Measurements from ENCODE around the gene CDH24.

CDH24 gene

DNA sequence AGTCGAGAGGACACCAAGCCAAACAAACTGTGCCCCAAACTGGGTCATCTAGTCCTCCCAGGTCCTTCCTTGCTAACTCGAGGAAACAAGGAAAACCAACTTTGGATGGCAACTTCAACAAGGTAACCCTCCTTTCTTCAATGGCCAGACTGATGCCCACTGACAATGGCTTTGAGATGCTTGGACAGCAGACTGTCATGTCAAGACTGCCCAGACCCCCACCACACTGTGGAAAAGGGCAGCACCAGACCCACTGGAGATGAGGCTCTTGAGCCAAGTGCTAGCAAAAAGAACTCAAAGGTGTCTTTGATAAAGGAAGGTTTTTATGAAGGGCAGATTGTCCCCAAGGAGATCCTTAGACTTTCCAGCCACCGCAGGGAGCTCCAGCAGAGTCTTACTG lies 9.0 kb upstream of the CDH24 start:
- no peak for DNase-seq (ENCODE audit: low spot score)

GRCh38 chr14:23063601-23064000 lies 6.3 kb upstream of the CDH24 start:
- no peak for DNase-seq (ENCODE audit: low spot score)

GRCh38 chr14:23062002-23062401 lies 4.7 kb upstream of the CDH24 start:
- no peak for DNase-seq (ENCODE audit: low spot score)

- no peak for DNase-seq (ENCODE audit: low spot score)
Observed at GRCh38 chr14:23060536-23061260, 3.4 kb upstream of the CDH24 start.

DNA sequence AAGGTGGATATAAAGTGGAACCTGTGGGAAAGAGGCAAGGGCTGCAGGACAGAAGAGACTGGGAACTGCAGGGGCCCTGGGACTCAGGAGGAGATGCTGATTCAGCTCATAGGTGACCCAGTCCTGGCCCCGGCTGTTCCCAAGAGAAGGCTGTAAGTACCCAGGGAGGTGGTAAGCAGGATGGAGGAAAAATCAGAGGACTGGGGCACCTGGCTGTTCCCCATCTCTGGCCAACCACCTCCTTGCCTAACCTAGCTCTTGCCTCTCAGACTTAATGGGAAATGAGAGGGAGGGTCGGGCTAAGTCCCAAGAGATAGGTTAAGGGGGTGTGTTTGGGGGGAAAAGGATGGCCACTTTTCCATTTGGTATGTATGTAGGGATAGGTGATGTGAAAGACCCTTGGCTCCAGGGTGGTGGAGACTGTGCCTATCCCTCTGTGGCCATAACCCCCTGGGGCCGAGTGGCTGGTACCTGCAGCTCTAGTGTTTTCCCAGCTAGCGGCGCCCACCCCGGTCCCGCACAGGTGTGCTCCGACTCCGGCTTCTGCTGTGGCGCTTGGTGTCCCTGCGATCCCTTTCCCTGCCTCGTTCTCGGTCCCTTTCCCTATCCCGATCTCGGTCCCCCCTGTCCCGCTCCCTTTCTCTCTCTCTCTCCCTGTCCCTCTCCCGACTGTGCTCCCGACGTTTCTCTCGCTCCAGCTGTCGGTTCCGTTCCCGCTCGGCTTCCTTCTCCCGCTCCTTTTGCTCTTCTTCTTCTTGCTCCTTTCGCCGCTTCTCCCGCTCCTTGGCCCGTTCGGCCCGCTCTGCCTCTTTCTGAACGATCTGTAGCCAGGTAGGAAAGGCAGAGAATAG lies 1.6 kb upstream of the CDH24 start:
- DNase-seq (ENCODE audit: low spot score): no peak

DNA sequence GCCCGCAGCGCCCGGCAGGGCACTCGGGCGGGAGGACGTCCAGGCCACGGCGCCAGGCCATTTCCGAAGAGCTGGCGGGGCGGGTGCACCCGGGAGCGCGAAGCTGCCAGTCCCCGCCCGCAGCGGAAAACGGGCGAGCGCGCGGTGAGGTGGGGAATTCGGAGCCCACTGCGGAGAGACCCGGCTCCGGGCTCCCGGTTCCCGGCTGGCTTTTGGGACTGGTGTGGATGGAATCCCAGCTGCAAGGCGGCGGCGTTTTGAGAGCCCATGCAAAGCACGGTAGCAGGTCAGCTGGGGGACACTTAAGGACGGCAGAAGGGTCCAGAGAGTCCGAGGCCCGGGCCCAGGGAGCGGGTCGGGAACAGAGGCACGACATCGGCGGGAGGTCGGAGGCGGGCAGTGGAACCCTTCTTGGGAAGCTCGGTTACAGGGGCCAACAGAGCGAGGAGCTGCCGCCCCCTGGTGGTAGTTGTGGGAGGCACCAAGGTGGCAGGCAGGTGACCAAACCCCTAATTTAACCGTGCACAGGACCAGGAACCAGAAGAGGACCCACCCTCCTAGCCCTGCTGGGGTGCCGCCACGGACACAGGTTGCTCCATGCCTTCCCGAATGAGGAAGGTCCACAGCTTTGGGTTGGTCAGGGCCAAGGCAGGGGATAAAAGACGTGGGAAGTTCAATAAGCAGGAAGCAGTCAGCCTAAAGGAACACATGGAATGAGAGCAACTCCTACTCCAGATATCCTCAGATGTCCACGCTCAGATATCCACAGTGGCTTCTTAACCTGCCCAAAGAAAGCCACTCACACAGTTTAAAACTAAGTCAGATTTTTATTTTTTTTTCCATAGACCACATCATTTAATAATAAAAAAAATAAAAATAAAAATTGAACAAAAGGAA lies 685 bp upstream of the CDH24 start:
- peak; percentile 86 for DNase-seq (ENCODE audit: low spot score)

- peak; percentile 68 for DNase-seq (ENCODE audit: low spot score)
Observed at GRCh38 chr14:23056145-23056955, 970 bp downstream of the CDH24 start.

DNA sequence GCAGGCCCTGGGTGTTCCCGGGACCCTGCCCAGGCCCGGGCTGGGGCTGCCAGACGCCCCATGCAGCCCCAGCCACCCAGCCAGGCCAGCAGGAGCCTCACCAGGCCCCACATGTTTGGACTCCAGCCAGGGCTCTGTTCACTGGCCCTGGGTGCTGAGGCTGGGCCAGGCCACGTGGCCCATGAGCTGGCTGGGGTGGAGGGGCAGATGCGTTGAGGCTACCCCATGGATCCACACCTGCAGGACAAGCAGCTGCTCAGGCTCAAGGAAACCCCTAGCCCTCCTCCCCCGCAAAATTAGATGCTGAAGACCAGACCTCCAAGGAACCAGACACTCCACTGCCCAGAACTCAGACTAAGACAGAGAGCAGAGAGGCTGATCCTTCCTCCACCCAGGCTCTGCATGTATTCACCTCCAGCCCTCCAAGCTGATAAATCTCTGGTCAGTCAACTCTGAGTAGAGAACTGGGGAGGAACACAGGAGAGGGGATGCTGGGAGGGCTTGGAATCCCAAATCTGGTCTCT lies 1.6 kb downstream of the CDH24 start:
- no peak for DNase-seq (ENCODE audit: low spot score)

- DNase-seq (ENCODE audit: low spot score): no peak
Observed at GRCh38 chr14:23055147-23055550, 2.2 kb downstream of the CDH24 start.

DNA sequence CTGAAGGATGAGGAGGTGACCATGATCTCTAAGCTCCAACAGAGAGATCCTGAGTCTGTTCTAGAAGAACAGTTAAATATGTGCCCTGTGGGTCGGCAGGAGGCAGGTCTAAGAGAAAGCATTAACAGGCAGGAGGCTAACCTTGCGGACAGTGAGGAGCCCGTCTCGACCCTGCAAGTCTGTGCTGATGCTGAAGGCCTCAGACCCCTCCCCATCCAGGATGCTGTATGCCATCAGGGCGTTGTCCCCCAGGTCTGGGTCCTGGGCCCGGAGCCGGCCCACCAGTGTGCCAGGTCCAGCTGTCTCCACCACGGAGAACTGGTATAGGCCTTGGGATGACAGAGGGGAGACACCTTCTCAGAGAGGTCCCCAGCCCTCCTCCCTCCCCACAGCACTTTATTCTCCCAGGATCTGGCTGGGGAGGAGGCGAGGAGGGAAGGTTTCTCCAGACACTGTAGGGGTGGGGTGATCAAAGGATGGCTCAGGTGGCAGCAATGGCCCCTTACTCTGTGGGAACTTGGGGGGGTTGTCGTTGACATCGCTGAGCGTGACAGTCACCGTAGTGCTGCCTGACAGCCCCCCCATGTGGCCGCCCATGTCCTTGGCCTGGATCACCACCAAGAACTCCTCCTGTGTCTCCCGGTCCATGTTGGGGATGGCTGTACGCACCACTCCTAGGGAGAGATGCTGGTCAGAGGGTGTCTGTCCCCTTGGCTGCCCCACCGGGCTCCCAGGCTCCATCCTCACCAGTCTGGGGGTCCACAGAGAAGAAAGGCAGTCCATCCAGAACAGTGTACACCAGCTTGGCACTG lies 3.1 kb downstream of the CDH24 start:
- no peak for DNase-seq (ENCODE audit: low spot score)

GRCh38 chr14:23053426-23053825 lies 3.9 kb downstream of the CDH24 start:
- no peak for DNase-seq (ENCODE audit: low spot score)

- no peak for DNase-seq (ENCODE audit: low spot score)
Observed at GRCh38 chr14:23052671-23053070, 4.6 kb downstream of the CDH24 start.

DNA sequence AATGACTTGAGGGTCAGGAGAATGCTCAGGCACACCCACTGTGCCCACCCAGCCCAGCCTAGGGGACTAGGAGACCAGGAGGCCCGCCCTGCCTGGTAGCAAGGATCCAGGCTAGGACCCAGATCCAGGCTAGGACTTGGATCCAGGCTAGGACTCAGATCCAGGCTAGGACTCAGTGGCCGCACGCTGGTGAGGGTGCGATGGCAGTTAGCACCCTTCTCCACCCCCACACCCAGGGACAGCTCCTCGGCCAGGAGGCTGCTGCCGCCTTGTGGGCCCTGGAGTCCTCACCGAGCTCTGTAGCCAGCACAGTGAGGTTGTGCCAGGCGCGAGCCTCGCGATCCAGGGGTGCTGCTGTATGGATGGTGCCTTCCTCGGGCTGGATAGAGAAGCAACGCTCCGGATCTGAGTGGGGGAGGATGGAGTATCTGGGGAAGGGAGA lies 5.1 kb downstream of the CDH24 start:
- DNase-seq (ENCODE audit: low spot score): no peak

- no peak for DNase-seq (ENCODE audit: low spot score)
Observed at GRCh38 chr14:23051141-23052057, 5.9 kb downstream of the CDH24 start.

DNA sequence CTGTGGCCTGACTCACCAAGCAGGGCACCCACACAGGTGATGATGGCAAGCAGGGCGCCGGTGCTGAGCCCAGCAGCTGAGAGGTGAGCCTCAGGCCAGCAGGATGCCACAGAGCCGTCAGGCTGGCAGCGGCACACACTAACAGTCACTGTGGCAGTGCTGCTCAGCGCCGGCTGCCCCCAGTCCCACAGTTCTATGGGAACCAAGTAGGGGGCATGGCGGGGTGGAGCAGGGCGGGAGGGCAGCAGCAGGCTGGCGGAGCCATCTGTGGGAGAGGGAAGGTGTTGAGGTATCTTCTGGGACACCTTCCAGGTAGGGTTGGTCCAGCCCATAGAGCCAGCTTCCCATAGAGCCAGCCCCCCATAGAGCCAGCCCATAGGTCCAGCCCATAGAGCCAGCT lies 8.3 kb downstream of the CDH24 start:
- DNase-seq (ENCODE audit: low spot score): no peak

DNA sequence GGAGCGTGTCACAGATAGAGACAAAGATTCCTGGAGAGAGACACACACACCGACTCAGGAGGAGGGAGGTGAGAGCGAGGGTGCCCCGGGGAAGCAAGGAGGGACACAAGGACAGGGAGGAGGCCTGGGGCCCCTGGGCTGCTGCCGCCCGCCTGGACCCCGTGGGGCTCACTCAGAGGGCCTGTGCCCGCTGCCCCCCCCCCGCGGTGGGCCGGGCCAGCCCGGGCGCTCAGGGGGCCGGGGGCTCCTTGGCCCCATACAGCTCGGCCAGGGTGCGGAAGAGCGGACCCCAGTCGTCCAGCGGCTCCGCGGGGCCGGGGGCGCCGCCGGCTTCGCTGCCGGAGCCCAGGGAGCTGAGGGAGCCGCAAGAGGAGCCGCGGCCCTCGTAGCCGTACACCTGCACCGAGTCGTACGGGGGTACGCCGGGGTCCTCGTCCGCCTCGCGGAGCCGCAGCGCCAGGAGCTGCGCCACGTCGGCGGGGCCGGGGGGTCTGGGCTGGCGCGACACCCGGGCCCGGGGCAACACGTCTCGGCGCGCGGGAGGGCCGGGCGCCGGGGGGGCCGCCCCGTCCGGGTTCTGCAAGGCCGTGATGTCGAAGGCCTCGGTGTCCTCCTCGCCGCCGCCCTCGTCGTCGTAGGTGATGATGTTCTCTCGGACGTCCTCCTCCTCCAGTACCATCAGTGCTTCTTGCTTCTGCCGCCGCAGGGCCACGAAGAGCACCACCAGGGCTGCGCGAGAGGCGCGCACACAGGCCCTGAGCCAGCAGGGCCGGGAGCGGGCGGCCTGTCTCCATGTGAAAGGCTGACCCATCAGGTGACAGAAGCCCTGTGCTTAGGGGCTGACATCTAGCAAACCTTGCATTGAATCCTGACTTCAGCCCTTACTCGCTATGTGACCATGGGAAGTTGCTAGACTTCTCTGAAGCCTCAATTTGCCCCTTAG lies 9.3 kb downstream of the CDH24 start:
- no peak for DNase-seq (ENCODE audit: low spot score)

- no peak for DNase-seq (ENCODE audit: low spot score)
Observed at GRCh38 chr14:23047034-23047634, 10.2 kb downstream of the CDH24 start.

All from CD4-positive, alpha-beta T cell treated with Interleukin-15 for 4 hours (primary cell).